ENCODE measurements around the gene ARSG. TPM values are rescaled to one million over a fixed set of nuclear protein-coding genes. Genes with fewer than 3 reads are reported as not detected.

ARSG gene
- total and polyA plus RNA-seq, 2 of the 8 experiments (the other 6 are each of a cell fraction or from before 2014, with no cell fraction given) = 3.3 to 4.0 TPM

DNA sequence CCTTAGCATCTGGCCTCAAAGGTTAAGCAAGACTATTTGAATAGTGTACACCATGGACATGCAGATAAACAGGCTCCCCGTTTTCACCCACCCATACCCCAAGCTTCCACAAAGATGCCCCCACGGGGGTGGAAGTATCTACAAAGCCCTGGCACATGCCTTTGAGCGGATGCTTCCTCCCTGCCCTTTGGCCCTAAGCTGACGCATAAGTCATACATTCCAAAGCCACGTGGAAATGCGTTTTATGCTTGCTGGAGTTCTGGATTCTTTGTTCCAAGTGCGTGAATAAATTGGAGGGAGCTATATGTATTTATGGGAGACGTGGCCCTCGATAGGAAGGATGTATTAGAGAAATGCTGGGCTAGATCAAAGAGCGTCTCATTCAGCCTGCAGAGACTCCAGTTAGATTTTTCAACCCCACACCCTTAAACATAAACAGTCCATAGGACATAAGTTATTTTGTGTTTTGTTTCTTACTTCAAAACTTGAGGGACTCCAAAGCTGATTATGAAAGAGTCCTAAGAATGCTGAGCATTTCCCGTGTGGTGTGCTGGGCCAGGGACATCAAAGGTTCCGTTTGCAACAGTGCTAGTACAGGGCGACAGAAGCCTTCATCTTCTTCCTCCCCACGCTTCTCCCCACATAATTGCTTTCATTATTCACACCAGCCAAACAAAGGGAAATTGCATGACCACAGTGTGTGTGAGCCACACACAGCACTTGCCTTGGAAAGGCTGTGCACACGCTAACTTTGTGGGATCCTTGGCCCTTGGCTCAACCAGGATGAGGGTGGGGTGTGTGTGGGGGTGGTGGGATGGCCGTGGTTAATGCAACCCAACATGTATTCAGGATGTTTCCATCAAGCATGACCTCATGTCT lies 92.4 kb downstream of the ARSG start:
- Histone ChIP-seq H3K18ac (ENCODE audit: extremely low read depth, low read length) (no peak overlapping the region), H3K4me2 (ENCODE audit: insufficient read depth in 1 of 2, low read depth in 2 of 2, low read length in 2 of 2) (no peak overlapping the region), H3K79me2 (ENCODE audit: control insufficient read depth in 1 of 2, insufficient read depth in 2 of 2, low read length in 2 of 2) (no peaks in the 10 kb centered on the region), H4K5ac (ENCODE audit: insufficient read length, low read depth, low read length) (no peak overlapping the region), H3K4me3 (ENCODE audit: extremely low read depth in 1 of 4, insufficient read depth in 2 of 4, low read depth in 3 of 4, low read length in 4 of 4) (no peak overlapping the region), H2BK15ac (ENCODE audit: low read length) (no peak overlapping the region), H2BK20ac (ENCODE audit: low read length) (no peak overlapping the region), H3K27me3 (replicated peaks in 1 of 4; ENCODE audit: control insufficient read depth in 3 of 4, extremely low read depth in 1 of 4, insufficient read depth in 3 of 4, low read length in 3 of 4) (no peaks in the 10 kb centered on the region; a peak in 1 of 7 replicates), H2BK5ac (ENCODE audit: low read depth, low read length) (peak overlapping the region; percentile 67; the same call in 1 of the 2 replicates), H4K91ac (replicated peaks; ENCODE audit: insufficient read length, low read length) (no peak overlapping the region), H3K4me1 (replicated peaks in 1 of 4; ENCODE audit: control insufficient read depth in 3 of 4, insufficient read depth in 4 of 4, low read length in 3 of 4) (peaks cover 2 to 5% (median 4%) of the 10 kb centered on the region in 4 experiments; a peak in 6 of 7 replicates), H2BK12ac (ENCODE audit: low read depth, low read length) (no peak overlapping the region), H3K79me1 (ENCODE audit: low read depth, low read length) (no peaks in the 10 kb centered on the region), H4K8ac (ENCODE audit: extremely low read depth, insufficient read depth, low read length) (no peak overlapping the region; the same call in 1 of the 2 replicates), H3K14ac (ENCODE audit: insufficient read length) (no peak overlapping the region), H3K56ac (replicated peaks; ENCODE audit: insufficient read length, low read depth, low read length) (no peak overlapping the region), H3K9ac (replicated peaks in 1 of 4; ENCODE audit: extremely low read depth in 1 of 4, low read depth in 3 of 4, low read length in 3 of 4) (no peak overlapping the region), H2AFZ (ENCODE audit: low read length) (no peak overlapping the region), H3K36me3 (ENCODE audit: control insufficient read depth in 2 of 4, insufficient read depth in 4 of 4, low read length in 3 of 4) (no peaks in the 10 kb centered on the region), H3K9me3 (ENCODE audit: insufficient read depth in 2 of 2, low read depth in 1 of 2, low read length in 1 of 2) (no peaks in the 10 kb centered on the region), H4K20me1 (replicated peaks in 1 of 2; ENCODE audit: control insufficient read depth in 1 of 2, insufficient read depth in 2 of 2, low read length in 2 of 2) (no peaks in the 10 kb centered on the region), H3K4ac (replicated peaks; ENCODE audit: insufficient read length, low read depth, low read length) (no peak overlapping the region), H3K27ac (ENCODE audit: low read depth, low read length) (no peak overlapping the region), H3K23ac (ENCODE audit: insufficient read length) (no peak overlapping the region), H2AK5ac (ENCODE audit: low read depth, low read length) (peak overlapping the region; percentile 72; the same call in 1 of the 2 replicates), H3K23me2 (ENCODE audit: low read depth, low read length) (no peaks in the 10 kb centered on the region), H2BK120ac (replicated peaks; ENCODE audit: low read depth, low read length) (no peak overlapping the region)
- ChIA-PET POLR2A (ENCODE audit: partially characterized antibody) (no interaction called here), CTCF (ENCODE audit: partially characterized antibody) (interaction anchor here (0.6 to 2.9 kb wide), 7 partner anchors 16 to 1154 kb away, joined by 3 to 25 read pairs (median 3); no protein-coding TSS in a partner anchor)
- no peak for DNase-seq (ENCODE audit: low read depth in 1 of 2, low spot score in 2 of 2)
- 89% methylated on average over 16 of the region's 16 CpGs; no CpG with 5 or more reads in 1 of the 2 experiments for WGBS, 2 experiments (ENCODE audit: extremely low coverage in 1 of 2, insufficient coverage in 1 of 2, insufficient read length in 1 of 2, insufficient replicate concordance in 2 of 2, low coverage in 1 of 2, low lambda C conversion rate in 2 of 2, missing lambda C conversion rate in 1 of 2)
- FAIRE-seq = no peak

Measured in H1 (cell line).